ENCODE data around the gene LILRB4.
"Not testable (repeated sequence)": the region's sequence is repeated elsewhere in the genome, so short reads cannot be mapped to it uniquely, and the experiment has no call there.

LILRB4 gene

GRCh38 chr19:54662730-54663129 lies at the start of gene LILRB4:
Gene LILRB4 (plus strand): TSS chr19:54662985. CDS start chr19:54663034, 49 bp downstream.
- DNase-seq (ENCODE audit: low spot score): no peak

DNA sequence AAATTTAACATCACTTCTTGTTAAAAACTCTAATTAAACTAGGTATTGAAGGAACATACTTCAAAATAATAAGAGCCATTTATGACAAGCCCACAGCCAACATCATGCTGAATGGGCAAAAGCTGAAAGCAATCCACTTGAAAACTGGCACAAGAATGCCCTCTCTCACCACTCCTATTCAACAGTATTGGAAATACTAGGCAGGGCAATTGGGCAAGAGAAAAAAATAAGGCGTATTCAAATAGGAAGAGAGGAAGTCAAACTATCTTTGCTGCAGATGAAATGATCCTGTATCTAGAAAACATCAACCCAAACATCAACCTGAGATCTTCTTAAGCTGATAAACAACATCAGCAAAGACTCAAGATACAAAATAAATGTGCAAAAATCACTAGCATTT lies 48.1 kb upstream of the LILRB4 start:
- DNase-seq (ENCODE audit: low spot score): no peak

GRCh38 chr19:54616057-54616456 lies 46.7 kb upstream of the LILRB4 start:
- no peak for DNase-seq (ENCODE audit: low spot score)

DNA sequence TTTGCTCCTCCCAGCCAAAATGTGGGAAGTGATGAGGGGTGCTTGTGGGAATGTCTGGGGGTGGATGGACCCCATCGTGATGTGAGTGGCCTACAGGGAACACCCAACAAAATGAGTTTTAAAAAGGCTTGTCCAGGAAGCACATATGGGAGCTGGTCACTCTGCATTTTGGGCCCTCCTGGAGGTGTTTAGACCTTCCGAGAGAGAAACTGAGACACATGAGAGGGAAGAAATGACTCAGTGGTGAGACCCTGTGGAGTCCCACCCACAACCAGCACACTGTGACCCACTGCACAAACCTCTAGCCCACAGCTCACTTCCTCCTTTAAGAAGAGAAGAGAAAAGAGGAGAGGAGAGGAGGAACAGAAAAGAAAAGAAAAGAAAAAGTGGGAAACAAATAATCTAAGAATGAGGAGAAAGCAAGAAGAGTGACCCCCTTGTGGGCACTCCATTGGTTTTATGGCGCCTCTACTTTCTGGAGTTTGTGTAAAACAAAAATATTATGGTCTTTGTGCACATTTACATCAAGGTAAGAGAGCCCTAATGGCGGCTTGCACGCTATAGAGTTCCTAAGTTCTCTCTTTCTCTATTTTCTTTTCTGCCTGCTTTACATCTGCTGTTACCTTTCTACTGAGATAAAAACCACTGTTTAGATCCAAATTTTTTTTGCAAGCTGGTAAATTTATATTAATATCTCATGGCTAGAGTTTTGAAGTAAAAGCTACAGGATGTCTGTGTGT lies 45.8 kb upstream of the LILRB4 start:
- DNase-seq (ENCODE audit: low spot score): no peak

GRCh38 chr19:54620464-54620863 lies 42.3 kb upstream of the LILRB4 start:
- DNase-seq (ENCODE audit: low spot score): no peak

DNA sequence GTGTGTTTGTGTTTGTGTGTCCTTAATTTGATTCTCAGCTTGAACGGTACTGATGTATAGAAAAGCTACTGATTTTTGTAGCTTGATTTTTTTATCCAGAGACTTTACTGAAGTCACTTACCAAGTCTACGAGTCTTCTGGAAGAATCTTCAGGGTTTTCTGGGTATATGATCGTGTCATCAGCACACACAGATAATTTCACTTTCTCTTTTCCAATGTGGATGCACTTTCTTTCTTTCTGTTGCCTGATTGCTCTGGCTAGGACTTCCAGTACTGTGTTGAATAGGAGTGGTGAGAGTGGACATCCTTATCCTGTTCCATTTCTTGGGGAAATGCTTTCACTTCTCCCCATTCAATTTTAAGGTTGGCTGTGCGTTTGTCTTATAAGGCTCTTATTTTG lies 40.4 kb upstream of the LILRB4 start:
- no peak for DNase-seq (ENCODE audit: low spot score)

- not testable (repeated sequence) for DNase-seq (ENCODE audit: low spot score)
Measured at GRCh38 chr19:54624234-54624633, 38.6 kb upstream of the LILRB4 start.

DNA sequence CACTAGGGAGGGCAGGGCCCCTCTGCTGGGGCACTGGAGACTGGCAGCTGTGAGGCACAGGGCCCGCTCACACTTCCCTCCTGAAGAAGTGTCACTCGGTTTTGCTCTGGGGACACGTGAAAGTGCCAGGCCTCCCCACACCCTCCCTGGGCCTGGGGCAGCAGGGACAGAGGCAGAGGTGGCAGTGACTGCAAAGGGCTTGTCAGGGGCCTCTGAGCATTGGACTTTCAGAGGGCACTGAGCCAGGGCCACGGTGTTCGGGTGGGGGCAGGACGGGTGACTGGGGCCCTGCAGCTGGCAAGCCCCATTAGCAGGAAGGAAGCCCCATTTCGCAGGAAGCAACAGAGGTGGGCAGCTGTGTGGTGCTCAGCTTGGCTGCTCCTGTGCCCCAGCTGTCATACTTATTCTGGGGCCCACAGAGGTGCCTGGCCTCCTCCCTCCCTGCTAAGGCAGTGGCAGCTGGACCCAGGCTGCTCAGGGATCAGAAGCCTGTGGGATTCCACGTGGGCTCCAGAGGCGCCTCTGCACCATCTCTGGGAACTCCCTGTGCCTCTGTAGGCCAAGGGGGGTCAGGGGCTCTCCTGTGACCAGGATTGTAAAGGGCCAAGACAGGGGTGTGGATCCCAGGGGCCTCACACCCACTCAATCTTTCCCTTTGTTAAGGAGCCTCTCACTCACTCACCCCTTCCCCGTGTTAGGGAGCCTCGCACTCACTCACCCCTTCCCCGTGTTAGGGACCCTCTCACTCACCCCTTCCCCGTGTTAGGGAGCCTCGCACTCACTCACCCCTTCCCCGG lies 37.7 kb upstream of the LILRB4 start:
- DNase-seq (ENCODE audit: low spot score): not testable (repeated sequence)

DNA sequence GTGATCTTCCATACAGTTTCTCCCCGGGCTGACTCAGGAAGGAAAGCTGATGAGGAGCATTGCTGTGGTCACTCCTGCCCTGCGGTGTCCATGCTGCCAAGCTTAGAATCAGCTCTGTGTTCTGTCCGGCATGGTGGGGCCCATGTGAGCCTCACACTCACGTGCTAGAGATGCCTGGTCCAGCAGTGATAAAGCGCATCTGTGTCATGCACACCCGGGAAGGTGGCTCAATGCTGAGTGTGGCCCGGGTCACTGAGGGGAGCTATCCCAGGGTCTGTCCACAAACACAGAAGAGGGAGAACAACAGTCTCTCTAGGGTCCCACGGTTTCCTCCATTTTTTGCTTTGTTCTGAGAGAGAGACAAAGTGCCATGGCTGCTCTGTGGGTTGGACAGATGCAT lies 36.0 kb upstream of the LILRB4 start:
- DNase-seq (ENCODE audit: low spot score): no peak

DNA sequence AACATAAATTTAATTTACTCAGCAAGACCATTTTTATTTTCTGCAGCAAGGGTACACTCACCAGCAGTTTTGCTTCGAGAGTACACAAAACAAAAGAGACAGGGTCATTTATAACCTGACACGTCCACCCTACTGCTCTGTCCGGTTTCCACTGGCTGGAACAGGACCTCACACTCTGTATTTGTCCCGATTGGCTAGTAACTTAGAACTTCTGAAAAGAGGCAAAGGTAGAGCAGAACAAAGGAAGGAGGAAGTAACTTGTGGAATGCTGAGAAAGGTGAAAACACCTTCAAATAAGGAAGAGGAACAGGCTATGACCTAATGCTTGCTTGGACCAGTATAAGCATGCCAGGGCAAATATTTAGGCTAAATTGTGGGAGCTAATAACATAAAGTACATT lies 34.9 kb upstream of the LILRB4 start:
- not testable (repeated sequence) for DNase-seq (ENCODE audit: low spot score)

DNA sequence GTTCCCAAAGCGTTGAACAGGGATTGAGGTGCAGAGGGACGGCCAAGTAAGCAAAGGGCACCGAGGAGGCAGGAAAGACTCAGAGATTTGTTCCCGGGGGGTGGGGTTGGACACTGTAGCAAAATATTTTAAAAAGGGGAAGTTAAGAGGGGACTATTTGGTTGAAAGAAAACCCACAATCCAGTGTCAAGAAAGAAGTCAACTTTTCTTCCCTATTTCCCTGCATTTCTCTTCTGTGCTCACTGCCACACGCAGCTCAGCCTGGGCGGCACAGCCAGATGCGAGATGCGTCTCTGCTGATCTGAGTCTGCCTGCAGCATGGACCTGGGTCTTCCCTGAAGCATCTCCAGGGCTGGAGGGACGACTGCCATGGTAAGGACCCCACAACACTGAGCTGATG lies 32.5 kb upstream of the LILRB4 start, which contains the start of gene LILRB1:
LILRB1 (plus strand) TSS at position 223 of the 400 bp plus-strand sequence. CDS start 590 bp downstream, outside the sequence.
- DNase-seq (ENCODE audit: low spot score): not testable (repeated sequence)

DNA sequence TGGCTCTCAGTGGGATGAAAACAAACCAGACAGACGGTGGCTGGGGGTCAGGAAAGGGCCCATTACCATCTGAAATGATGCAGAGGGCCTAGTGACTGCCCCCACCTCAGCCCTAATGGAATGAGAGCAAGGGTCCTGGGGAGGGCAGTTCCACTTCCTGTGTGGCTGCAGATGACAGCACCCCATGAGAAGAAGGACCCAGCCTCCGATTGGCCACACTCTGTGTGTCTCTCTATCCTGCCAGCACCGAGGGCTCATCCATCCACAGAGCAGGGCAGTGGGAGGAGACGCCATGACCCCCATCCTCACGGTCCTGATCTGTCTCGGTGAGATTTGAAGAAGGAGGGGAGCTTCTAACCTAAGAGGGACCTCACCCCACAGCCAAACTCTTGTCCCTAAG lies 32.0 kb upstream of the LILRB4 start:
- no peak for DNase-seq (ENCODE audit: low spot score)

GRCh38 chr19:54631489-54632337 lies 31.1 kb upstream of the LILRB4 start:
- not testable (repeated sequence) for DNase-seq (ENCODE audit: low spot score)

DNA sequence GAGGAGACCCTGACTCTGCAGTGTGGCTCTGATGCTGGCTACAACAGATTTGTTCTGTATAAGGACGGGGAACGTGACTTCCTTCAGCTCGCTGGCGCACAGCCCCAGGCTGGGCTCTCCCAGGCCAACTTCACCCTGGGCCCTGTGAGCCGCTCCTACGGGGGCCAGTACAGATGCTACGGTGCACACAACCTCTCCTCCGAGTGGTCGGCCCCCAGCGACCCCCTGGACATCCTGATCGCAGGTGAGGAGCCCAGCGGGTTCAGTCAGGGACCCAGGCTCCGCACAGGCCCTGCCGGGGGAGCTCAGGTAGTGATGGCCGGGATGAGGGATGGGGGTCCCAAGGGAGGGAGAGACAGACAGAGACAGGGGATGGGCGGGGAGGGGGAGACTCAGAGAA lies 30.3 kb upstream of the LILRB4 start:
- not testable (repeated sequence) for DNase-seq (ENCODE audit: low spot score)

GRCh38 chr19:54633401-54633800 lies 29.4 kb upstream of the LILRB4 start:
- no peak for DNase-seq (ENCODE audit: low spot score)

GRCh38 chr19:54636081-54636480 lies 26.7 kb upstream of the LILRB4 start:
- DNase-seq (ENCODE audit: low spot score): not testable (repeated sequence)

DNA sequence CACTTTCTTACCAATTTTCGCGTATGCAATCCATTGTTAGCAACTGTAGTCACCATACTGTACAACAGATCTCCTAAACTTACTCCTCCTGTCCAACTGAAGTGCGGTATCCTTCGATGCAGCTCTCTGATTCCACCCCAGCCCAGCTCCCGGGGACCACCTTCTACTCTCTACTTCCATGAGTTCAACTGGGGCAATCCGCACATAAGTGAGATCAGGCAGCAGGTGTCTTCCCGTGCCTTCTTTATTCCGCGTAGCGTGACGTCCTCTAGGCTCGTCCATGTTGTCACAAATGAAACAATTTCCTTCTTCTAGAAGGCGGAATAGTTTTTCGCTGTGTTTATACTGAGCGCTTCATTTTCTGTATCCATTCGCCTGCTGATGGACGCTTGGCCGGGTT lies 24.1 kb upstream of the LILRB4 start:
- no peak for DNase-seq (ENCODE audit: low spot score)

DNA sequence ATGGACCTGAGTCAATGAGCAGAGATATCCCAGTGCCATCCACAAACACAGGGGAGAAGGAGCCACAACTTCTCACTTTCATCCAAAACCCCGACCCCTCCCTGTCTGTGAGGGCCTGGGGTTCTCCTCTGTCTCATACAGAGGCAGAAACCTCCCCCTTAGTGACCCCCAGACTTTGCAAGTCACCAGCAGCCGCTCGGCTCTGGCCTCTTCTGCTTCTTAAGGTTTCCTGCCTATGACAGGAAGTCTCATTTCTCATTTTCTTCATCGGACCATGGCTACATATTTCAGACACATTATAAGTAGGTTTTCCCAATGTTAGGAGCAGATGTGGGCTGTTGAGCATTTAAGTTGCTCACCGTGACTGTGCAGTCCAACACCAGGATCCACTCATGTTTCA lies 19.8 kb upstream of the LILRB4 start:
- not testable (repeated sequence) for DNase-seq (ENCODE audit: low spot score)

DNA sequence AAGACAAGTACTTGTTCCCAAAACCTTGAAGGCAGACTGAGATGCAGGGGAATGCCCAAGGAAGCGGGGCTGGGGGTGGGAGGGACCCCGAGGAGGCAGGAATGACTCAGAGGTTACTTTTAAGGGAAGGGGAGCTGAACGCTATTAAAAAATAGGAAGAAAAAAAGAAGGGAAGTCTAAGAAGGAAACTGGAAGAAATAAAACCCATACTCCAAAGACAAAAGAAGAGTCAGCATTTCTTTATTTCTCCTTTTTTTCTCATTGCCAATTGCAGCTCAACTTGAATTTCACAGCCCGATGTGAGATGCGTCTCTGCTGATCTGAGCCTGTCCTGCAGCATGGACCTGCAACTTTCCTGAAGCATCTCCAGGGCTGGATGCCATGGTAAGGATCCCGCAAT lies 19.2 kb upstream of the LILRB4 start:
- DNase-seq (ENCODE audit: low spot score): not testable (repeated sequence)

- no peak for DNase-seq (ENCODE audit: low spot score)
Measured at GRCh38 chr19:54644056-54644455, 18.7 kb upstream of the LILRB4 start.

- DNase-seq (ENCODE audit: low spot score): no peak
Measured at GRCh38 chr19:54646331-54646841, 16.4 kb upstream of the LILRB4 start.

- no peak for DNase-seq (ENCODE audit: low spot score)
Measured at GRCh38 chr19:54648129-54648528, 14.7 kb upstream of the LILRB4 start.
